Stimulated activated CD4-positive, alpha-beta T cell treated with anti-CD3 and anti-CD28 coated beads, Interleukin-4, amount 100 ng/mL, for 4 hours (primary cell): Measurements from ENCODE around the gene NAT8L.

ENCODE experiments used
- DNase-seq, 2 experiments: peaks; one replicate each; pipeline ENCODE4 v3.0.0-alpha.2; 2020

Gene NAT8L

GRCh38 chr4:2065106-2065930, 6.2 kb downstream of the NAT8L start:
- no peak for DNase-seq

- no peak for DNase-seq
Observed at GRCh38 chr4:2066011-2066551, 7.0 kb downstream of the NAT8L start.

- no peak for DNase-seq
Observed at GRCh38 chr4:2066571-2067445, 7.7 kb downstream of the NAT8L start.

DNA sequence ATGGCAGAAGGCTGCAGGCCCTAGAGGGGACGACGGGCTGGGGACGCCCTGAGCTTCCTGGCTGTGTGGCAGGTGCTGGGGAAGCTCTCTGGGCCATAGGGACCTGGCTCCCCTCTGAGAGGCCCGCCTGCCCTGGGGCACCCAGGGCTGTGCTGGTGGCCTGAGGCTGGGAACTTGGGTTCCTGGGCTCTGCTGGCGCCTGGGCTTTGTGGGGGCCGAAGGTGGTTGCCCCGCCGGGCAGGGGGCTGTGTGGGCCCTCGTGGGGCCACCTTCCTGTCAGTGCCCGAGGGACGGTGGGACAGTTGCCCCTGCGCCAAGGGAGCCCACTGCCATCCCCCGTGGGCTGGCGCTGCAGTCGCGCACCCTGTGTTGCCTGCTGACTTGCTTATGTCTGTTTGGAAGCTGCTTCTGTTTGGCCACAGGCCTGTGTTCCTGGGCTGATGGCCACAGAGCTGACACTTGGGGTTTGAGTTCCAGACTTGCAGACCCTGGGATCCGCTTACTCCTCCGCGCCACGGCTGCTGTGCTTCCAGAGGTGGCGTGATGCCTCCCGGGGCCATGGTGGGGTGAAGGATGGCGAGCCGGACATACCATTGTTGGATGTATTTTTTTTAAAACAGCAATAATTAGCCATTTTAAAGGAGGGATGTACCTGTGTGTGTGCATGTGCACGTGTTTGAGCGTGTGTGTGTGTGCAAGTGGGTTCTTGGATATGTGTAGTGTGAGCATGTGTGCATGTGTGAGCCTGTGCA, 8.5 kb downstream of the NAT8L start:
- DNase-seq: no peak

DNA sequence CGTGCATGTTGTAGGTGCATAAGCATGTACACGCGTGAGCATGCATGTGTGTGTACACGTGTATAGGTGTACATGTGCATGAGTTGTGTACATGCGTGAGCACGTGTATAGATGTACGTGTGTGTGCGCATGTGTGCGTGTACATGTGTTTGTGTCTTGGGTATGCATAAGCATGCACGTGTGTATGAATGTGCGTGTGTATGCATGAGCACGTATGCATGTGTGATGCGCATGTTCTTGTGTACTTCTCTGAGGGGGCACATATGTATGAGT, 9.0 kb downstream of the NAT8L start:
- DNase-seq: no peak

GRCh38 chr4:2068566-2068965, 9.4 kb downstream of the NAT8L start:
- DNase-seq: no peak

DNA sequence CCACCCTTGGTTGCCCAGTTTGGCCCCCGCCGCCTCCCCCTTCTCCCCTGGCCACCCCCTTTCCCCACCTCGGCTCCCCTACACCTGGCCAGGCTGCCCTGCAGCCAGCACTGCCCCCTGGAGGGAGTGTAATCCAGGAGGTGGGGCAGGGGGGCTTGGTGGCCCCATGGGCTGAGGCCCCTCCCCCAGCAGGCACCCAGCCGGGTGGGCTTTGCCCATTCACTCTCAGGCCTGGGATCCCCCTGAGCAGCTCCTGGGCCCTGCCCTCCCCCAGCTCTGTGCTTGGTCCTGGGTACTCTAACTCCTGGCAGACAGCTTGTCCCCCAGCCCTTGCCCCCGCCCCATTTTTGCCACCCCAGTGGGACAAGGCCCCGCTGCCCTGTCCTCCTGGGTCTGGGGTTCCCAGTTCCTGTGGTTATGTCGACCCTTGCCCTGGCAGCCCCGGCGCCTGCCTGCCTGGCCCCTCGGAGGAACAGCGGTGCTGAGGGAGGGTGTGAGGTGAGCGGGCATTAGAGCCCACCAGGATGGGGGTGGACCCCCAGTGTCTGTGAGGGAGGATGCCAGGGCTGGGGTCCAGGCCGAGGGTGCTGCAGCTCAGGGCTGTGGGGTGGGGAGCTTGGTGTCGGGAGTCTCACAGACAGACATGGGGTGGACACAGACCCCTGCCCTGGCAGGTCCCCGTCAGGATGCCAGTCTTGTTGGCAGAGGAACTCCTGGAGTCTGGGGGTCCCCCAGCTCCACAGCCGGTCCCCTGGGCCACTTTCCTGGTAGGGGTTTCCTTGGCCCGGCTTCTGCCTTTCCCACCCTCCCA, 10.2 kb downstream of the NAT8L start:
- no peak for DNase-seq

GRCh38 chr4:2069986-2070385, 10.9 kb downstream of the NAT8L start:
- DNase-seq: no peak

DNA sequence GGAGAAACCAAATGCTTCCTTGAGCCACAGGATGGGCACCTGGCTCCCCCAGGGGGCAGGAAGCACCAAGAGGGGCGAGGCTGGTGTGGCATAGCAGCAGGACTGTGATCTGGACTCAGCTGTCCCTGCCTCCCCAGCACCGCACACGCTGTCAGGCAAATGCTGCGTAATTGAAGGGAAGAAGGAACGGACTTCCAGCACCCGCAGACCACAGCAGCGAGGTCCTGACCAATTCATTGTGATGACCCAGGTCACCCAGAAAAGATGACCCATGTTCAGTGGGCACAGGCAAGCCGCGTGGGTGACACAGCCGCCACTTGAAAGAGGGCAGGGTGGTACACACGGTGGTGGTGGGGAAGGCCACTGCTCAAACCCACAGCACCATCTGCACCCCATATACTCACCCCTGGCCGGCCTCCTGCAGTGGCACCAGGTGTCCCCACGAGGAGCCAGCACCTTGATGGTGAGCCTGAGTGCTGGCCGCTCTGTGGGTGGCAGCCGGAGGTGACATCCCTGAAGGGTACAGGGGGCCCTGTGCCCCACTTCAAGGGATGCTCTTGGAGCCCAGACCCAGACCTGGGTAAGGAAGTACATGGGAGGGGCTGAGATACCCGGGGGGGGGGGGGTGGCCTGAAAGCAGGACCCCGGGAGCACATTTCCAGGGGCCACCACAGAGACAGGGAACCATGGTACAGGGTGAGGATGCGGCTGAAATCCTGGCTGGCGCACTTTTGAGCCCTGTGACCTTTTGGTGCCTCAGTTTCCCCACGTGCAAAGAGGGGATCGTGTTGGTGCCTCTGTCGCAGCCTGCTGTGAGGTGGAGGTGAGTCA, 11.5 kb downstream of the NAT8L start:
- DNase-seq: no peak

DNA sequence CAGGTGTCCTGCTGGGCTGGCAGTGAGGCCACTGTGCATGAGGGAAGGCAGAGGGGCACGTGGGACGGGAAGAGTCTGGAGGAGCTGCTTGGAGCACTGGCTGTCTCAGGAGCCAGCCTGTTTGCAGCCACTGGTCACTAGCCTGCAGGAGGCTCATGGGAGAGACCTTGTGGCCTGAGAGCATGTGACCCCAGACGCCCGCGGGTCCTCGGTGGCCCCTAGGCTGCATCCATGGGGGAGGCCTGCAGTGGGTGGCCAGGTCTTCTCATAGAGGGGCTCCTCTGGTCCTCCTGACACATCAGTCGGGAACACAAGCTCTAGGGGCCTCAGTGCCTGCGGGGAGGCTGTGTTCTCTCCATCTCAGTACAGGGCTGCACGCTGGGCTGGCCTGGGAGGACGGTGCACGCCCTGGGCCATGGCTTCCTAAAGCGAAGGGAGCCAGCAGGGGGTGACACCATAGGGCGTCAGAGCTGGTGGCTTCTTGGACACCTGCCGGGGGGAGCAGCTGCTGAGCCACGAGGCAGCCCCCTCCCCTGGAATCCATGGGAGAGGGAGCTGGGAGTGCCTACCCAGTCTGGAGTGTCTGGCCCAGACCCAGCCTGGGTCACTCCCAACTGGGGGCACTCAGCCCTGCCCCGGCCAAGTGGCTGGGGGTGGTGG, 12.3 kb downstream of the NAT8L start:
- DNase-seq: no peak

DNA sequence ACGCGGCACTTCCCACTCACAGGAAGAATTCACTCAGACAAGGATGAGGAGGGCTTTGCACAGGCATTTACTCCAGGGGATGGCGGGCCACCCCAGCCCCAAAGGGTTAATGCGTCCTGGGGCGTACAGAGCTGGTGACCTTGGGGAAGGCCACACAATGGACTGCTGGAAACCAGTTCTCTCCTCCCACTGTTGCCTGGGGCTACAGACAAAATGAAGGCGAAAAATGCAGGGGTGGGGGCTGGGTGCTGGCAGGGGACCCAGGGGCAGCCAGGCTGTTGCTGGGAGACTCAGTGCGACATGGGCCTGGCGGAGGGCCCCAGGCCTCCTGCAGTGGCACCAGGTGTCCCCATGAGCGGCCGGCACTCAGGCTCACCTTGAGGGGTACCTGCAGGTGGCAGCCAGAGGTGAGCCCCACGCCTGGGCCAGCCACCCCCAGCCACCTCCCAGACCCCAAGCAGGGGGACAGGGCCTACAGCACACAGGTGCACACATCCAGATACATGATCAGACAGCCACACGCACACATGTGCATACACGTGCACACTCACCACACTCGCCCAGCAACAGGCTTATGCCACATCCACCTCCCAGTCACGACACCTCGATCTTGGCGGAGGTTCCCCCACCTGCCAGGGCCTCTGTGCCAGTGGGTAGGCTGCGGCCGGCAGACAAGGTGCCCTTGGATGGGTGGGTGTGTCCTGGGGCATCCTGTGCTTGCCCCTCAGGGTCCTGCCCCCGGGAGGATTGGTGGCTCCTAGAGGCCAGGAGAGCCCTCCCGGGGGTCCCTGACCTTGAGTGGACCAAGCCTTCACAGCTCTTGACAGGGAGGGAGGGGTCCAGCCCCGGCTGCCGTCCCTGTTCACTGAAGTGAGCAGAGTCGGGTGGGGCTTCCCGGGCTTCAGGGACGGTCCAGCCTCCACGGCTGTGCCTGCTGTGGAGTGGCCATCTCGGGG, 13.1 kb downstream of the NAT8L start:
- DNase-seq: no peak

GRCh38 chr4:2072971-2073807, 14.1 kb downstream of the NAT8L start:
- no peak for DNase-seq

- no peak for DNase-seq
Observed at GRCh38 chr4:2073808-2074481, 14.8 kb downstream of the NAT8L start.

GRCh38 chr4:2074588-2074987, 15.5 kb downstream of the NAT8L start:
- DNase-seq: no peak

DNA sequence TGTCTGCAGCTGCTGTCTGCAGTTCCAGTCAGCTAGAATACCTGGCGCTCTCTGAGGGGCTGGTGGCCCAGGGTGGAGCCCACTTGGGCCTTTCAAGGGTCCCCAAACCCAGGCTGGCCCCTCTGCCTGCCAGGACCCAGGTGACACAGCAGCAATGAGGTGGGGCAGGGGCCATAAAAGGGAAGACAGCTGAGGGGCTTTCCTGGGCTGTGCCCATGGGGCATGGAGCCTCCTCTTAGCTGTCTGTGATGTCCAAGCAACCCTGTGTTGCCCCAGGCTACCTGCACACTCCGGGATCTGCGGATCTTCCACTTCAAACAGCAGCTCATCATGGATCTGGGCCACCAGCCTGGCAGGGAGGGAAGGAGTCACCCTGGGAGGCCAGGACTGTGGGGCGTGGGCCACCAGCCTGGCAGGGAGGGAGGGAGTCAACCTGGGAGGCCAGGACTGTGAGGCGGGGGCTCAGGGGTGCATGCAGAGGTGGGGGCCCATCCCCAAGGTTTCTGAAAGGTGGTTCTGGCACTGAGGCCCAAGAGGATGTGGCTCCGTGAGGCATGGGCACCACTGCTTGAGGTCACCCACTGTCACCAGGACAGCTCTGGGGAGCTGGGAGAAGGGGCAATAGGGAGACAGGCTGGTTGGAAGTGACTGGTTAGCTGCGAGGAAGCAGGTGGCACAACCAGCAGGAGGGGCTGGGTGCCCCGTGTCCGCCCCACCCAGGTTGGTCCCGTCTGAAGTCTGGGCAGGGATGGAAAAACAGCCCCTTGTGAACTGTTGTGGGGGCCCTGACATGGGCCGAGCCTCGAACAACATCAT, 16.3 kb downstream of the NAT8L start:
- no peak for DNase-seq

DNA sequence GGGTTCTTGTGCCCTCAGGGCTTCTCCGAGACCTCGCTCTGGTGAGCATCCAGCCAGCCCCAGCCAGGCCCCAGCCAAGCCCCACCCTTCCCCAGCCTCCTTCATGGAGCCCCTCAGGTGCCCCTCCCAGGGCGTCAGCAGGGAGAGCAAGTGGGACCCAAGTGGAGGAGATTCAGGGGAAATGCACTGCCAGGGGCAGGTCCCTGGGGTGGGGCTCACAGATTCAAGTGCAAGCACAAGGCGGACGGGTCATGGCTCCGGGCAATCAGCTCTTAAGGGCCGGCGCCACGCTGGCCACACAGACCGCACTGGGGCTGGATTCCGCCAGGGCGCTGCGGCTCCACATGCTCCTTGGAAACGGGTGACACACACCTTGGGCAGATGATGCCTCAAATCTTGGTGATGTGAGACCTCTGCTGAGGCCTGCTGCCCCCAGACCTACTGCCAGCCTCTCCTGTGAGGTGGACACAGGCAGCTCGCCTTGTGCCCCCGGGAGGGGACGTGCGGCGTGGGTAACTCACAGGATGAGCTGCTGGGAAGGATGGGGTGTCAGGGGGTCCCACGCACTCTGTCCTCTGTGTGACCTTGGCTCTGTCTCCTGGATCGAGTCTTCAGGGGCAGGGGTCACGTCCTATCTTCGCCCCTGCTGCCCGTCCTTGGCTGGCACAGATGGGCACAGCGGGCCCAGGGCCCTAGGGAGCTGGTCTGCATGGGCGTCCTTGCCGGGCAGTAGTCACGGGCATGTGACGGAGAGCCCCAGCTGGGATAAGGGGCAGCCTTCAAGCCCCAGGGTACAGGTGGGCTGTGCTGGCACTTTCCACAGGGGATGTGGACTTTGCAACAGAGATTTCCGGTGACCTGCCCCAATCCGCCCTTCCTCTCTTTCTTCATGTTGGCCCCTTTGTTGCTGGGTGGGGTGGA, 17.1 kb downstream of the NAT8L start:
- no peak for DNase-seq
